ENCODE results near the gene GNG7. TPM values are rescaled to one million over a fixed set of nuclear protein-coding genes. Genes with fewer than 3 reads are reported as not detected.
A peak's percentile ranks its signal among the peaks of the same experiment; 100 is the strongest.

The GNG7 gene
- total RNA-seq, 4 donors from 2014 or later: 0.57 to 3.8 (median 1.6) TPM

GRCh38 chr19:2551172-2551863 lies 151.2 kb downstream of the GNG7 start:
- 89 to 93% methylated on average over 19 of the region's 20 CpGs for WGBS, 2 donors

GRCh38 chr19:2550431-2551171 lies 151.9 kb downstream of the GNG7 start:
- H3K4me1 ChIP-seq: peaks cover 23 to 64% (median 25%) of the 10 kb centered on the region in 3 donors
- no peaks in the 10 kb centered on the region for H3K36me3 ChIP-seq
- H3K27ac ChIP-seq: peak overlapping the region; percentile 65 to 88 (median 79)
- intact Hi-C loops (cut with DNase I): no loop called here
- H3K9me3 ChIP-seq: no peaks in the 10 kb centered on the region
- WGBS, 2 donors: 69 to 78% methylated on average over 8 to 10 of the region's 21 CpGs
- H3K27me3 ChIP-seq: no peaks in the 10 kb centered on the region
- TF ChIP-seq POLR2A (IDR thresholded peaks at IDR 0.05) (no peak), CTCF (IDR thresholded peaks at IDR 0.05) (no peak)
- no peak for DNase-seq
- H3K4me3 ChIP-seq: no peak overlapping the region

More at GRCh38 chr19:2551172-2551863, 151.2 kb downstream of the GNG7 start:
- Histone ChIP-seq H3K4me1 (peaks cover 16 to 64% (median 18%) of the 10 kb centered on the region in 3 donors), H3K27me3 (no peaks in the 10 kb centered on the region), H3K27ac (peak overlapping the region; percentile 65 to 88 (median 79)), H3K4me3 (no peak overlapping the region), H3K9me3 (no peaks in the 10 kb centered on the region), H3K36me3 (no peaks in the 10 kb centered on the region)
- no peak for TF ChIP-seq CTCF (IDR thresholded peaks at IDR 0.05)
- no peak for TF ChIP-seq POLR2A (IDR thresholded peaks at IDR 0.05)
- no peak for DNase-seq
- intact Hi-C loops (cut with DNase I): no loop called here

- no peaks in the 10 kb centered on the region for H3K36me3 ChIP-seq
- peaks cover 31 to 66% (median 31%) of the 10 kb centered on the region in 3 donors for H3K4me1 ChIP-seq
- no peaks in the 10 kb centered on the region for H3K27me3 ChIP-seq
- no peak for DNase-seq
- TF ChIP-seq CTCF (IDR thresholded peaks at IDR 0.05): no peak
- TF ChIP-seq POLR2A (IDR thresholded peaks at IDR 0.05): no peak
- intact Hi-C loops (cut with DNase I): loop anchor here (10.0 kb wide), 1 partner anchor 55 kb away; no protein-coding TSS in a partner anchor
- no peaks in the 10 kb centered on the region for H3K9me3 ChIP-seq
- H3K27ac ChIP-seq: peak overlapping the region; percentile 65 to 88 (median 79)
- 43 to 72% methylated on average over 8 to 10 of the region's 11 CpGs for WGBS, 2 donors
- no peak overlapping the region for H3K4me3 ChIP-seq
Observed at GRCh38 chr19:2549701-2550191, 152.7 kb downstream of the GNG7 start.

GRCh38 chr19:2548966-2549365 lies 153.5 kb downstream of the GNG7 start:
- H3K27ac ChIP-seq: peak overlapping the region in 2 of 4 donors; percentile 77 to 81
- H3K4me3 ChIP-seq: no peak overlapping the region
- TF ChIP-seq POLR2A (IDR thresholded peaks at IDR 0.05): no peak
- TF ChIP-seq CTCF (IDR thresholded peaks at IDR 0.05): no peak
- intact Hi-C loops (cut with DNase I): loop anchor here (10.0 kb wide), 1 partner anchor 56 kb away; no protein-coding TSS in a partner anchor
- peaks cover 38 to 70% (median 39%) of the 10 kb centered on the region in 3 donors for H3K4me1 ChIP-seq
- WGBS, 2 donors: 81 to 96% methylated on average over 10 of the region's 11 CpGs
- DNase-seq: no peak
- H3K9me3 ChIP-seq: no peaks in the 10 kb centered on the region
- H3K27me3 ChIP-seq: no peaks in the 10 kb centered on the region
- no peaks in the 10 kb centered on the region for H3K36me3 ChIP-seq
